AG20443 (cell line): ENCODE measurements around the gene UAP1.
A peak's percentile ranks its signal among the peaks of the same experiment; 100 is the strongest.

ENCODE experiments used
- DNase-seq: peaks from one replicate; pipeline ENCODE4 v3.0.0; 2012; ENCODE audit warnings: low spot score, mixed read lengths

The UAP1 gene

GRCh38 chr1:162561616-162562469 lies at the start of gene UAP1:
TSS of gene UAP1 (plus strand) at chr1:162561722. CDS start at chr1:162566069, 4,347 bp downstream.
- no peak for DNase-seq

DNA sequence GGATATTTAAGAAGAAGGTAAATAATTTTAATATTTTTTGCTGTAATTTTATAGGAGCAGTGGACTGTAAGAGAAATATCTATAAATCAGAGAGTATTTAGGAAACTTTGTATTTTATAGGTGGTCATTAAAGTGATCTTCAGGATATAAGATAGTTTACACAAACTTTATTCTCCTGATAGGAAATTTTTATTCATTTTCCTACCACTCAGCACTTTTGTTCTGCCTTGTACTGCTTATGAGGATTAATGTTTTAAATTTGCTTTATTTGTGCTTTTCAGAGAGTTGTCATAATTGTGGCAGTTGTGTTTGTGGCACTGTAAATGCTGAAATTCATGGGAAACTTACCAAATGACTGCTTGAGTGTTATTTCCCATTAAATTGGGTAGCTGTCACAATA lies 34.2 kb upstream of the UAP1 start:
- DNase-seq: no peak

DNA sequence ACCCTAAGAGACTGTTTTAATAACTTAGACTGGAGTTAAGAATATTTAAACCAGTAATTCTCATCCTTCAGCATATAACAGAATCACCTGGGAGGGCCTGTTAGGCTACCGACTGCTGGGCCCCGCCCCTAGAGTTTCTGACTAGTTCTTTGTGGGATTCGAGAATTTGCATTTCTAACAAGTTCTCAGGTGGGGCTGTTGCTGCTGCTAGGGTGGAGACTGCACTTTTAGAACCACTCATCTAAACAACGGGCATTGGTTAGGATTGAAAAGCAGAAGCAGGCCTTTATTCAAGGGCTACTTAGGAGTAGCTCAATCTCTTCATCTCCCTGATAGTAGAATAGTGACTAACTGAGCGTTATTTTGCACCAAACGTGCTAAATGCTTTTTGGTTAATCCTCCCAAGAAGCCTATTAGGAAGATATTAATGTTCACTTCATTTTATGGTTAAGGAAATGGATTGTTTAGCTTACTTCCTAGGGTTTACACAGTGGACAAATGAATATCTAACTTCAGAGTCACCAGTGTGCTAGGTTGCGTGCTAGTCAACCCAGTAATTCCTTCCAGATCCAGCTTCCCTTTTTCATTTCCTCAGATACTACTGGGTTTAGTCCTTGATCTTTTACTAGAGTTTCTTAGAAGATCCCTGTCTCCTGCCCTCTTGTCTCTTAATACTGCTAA lies 31.1 kb upstream of the UAP1 start:
- DNase-seq: no peak

DNA sequence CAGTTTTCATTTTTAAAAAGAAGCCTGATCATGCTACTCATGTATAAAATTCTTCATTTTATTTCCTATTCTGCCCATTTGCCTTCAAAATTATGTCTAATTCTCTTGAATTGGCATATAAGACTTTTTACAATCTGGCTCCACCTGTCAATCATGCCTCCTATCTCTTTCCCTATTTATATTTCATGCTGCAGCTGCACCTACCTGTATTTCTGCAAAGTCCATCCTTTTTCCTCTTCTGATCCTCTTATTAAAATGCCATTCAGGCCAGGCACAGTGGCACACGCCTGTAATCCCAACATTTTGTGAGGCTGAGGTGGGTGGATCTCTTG lies 30.6 kb upstream of the UAP1 start:
- no peak for DNase-seq

GRCh38 chr1:162535501-162535900 lies 26.0 kb upstream of the UAP1 start:
- DNase-seq: peak; percentile 18

GRCh38 chr1:162536511-162536910 lies 25.0 kb upstream of the UAP1 start:
- DNase-seq: peak; percentile 33

GRCh38 chr1:162537216-162537615 lies 24.3 kb upstream of the UAP1 start:
- no peak for DNase-seq

GRCh38 chr1:162538815-162539431 lies 22.6 kb upstream of the UAP1 start:
- peak; percentile 60 for DNase-seq

- DNase-seq: peak; percentile 79
Observed at GRCh38 chr1:162541619-162542141, 19.8 kb upstream of the UAP1 start.

DNA sequence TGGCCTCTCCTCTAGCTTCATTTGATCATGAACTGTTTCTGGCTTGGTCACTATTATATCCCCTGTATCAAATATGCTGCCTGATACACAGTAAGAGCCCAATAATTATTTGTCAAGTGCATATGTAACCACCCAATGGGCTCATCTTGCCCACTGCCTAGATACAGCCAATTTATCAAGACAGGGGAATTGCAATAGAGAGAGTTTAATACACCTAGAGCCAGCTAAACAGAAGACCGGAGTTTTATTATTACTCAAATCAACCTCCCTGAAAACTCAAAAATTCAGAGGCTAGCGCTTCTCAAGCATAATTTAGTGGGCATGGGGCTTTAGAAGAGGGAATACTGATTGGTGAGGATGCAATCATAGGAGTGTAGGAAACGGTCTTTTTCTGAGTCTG lies 18.3 kb upstream of the UAP1 start:
- DNase-seq: no peak

- DNase-seq: peak; percentile 84
Observed at GRCh38 chr1:162548170-162548569, 13.4 kb upstream of the UAP1 start.

- no peak for DNase-seq
Observed at GRCh38 chr1:162549001-162549400, 12.5 kb upstream of the UAP1 start.

DNA sequence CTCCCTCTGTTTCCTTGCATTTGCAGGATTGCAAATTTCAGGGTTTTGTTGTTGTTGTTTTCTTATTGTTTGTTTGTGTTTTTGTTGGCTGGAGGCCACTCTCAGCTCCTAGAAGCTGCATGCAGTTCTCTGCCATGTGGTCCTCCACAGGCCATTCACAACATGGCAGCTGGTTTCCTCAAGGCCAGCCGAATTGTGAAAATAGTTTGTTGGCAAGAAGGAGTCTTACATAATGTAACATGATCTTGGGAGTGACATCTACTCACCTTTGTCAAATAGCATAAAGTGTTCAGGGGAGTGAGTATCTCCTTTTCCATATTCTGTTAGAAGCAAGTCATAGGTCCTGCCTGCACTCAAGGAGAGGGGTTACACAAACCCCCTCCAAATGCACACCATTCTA lies 10.6 kb upstream of the UAP1 start:
- no peak for DNase-seq

GRCh38 chr1:162551969-162552683 lies 9.4 kb upstream of the UAP1 start:
- peak; percentile 52 for DNase-seq

DNA sequence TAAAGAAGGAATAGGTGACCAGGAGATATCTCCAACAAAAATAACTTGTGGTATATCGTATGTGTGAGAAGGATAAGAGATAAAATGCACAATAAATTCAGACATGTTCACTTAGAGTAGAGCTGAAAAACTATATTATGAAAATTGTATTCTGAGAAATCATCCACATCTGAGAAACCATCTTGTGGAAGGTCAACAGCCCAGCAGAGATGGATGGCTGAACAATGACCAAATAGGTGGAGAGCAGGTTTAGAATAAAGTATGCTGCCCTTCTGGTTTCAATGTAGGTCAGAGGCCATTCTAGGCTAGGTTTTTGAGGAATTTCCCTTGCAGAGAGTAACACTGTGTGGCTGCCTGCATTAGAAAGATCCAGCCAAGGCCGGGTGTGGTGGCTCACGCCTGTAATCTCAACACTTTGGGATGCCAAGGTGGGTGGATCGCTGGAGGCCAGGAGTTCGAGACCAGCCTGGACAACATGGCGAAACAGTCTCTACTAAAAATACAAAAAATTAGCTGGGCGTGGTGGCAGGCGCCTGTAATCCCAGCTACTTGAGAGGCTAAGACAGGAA lies 8.8 kb upstream of the UAP1 start:
- no peak for DNase-seq

DNA sequence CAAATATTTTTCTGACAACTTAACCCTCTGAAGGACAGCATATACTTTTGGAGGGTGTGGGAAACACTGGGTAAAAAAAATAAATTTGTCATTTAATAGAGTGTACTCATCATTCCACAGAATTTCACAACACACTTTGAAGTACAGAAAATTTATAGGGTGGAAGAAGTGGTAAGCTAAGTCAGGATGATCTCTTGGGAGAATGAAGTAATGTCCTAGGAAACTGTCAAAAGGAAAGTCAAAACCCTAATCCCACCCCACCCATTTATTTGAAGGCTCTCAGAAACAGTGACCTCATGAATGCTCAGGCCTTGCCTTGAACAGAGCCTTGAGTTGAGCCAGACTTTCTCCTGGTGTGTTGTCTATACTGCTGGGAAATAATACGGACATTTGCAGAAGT lies 7.3 kb upstream of the UAP1 start:
- DNase-seq: peak; percentile 34

- no peak for DNase-seq
Observed at GRCh38 chr1:162557536-162557935, 4.0 kb upstream of the UAP1 start.

- DNase-seq: no peak
Observed at GRCh38 chr1:162560303-162561036, 1.1 kb upstream of the UAP1 start.

DNA sequence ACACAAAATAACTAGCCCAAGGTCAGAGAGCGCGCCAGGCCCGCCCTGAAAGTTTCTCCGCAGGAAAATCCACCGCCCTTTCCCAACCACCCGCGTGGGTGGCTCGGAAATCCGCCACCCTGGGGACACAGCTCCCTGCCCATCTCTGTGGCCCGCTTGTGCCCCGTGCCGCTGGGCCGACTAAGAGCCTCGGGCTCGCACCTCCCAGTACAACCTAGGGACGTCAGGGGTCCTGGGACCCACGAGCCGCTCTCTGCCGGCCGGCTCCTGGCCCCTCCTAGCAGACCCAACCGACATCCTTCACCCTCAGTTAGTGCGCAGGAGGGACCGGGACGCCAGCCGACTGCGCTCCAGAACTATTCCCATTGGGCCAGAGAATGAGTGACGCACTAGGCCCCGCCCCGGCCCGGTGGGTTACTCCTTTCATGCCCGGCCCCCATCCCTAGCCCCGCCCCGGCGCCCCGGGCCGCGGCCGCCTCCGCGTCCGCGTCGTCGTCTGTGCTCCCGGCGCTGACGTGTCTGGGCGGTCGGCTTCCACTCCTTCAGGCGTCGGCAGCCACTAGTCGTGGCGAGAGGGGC lies 396 bp upstream of the UAP1 start:
- peak; percentile 97 for DNase-seq

DNA sequence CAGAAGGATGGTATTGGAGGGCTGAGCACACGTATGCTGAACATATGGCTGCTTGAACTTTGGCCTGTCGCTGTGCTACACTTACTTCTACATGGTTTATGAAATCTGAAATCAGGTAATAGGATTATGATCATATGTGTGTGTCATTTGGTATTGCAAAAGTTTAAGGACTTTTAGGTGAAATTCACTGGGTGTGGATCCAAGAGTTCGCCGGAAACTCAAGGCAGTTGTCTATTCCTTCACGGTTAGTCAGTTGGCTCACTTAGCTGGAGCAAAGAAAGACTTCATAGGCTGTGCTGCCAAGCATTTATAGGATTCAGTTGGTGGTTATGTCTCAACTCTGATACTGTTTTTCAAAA lies 927 bp downstream of the UAP1 start:
- peak; percentile 47 for DNase-seq

DNA sequence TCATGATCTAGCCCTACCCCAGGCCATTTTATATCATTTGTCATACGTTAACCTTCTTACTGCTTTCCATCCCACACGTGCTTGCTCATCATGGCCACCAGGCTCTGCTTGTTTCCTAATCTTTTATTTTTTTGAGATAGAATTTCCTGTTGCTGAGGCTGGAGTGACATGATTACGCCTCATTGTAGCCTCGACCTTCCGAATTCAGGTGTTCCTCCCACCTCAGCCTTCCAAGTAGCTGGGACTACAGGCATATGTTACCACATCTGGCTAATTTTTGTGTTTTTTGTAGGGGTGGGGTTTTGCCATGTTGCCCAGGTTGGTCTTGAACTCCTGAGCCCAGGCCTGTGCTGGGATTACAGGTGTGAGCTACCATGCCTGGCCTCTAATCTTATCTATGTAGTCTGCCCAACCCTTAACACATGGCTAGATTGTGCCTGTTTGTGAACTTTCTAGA lies 3.3 kb downstream of the UAP1 start:
- DNase-seq: no peak
